PC-3 (cell line): ENCODE results near the gene SLC30A3. TPM values are rescaled to one million over a fixed set of nuclear protein-coding genes. Genes with fewer than 3 reads are reported as not detected.

Experiments used
- ATAC-seq: fragments of 200-7000 bp; cut with Tn5 transposase; 2 replicates; pipeline ENCODE4 v1.9.1; 2020; ENCODE audit warnings: mild to moderate bottlenecking, moderate library complexity
- BruUV-seq: library from RNA; stranded (reverse); fragments of 400-500 nt; replicated peaks from 2 replicates; lab custom pipeline; 2021; lab: Mats Ljungman, UMichigan
- CTCF ChIA-PET: fragments of 300-600 bp; sonication (Branson Sonifier 250); formaldehyde crosslinking; loops from one replicate; lab custom pipeline; 2022; ENCODE audit warnings: antibody characterized with exemption; lab: Charles Lee
- POLR2A ChIA-PET: fragments of 300-600 bp; sonication (Branson Sonifier 250); formaldehyde crosslinking; loops from one replicate; lab custom pipeline; 2022; ENCODE audit warnings: antibody characterized with exemption; ENCODE audit not compliant: unreplicated experiment; lab: Charles Lee
- DNase-seq: peaks from one replicate; pipeline ENCODE4 v3.0.0-alpha.2; 2015
- H2AFZ ChIP-seq: fragments of 300-600 bp; sonication (generic); 2 replicates; pipeline ENCODE4 v1.6.0; 2016; ENCODE audit warnings: antibody characterized with exemption, low read length
- H3F3A ChIP-seq: fragments of 300-600 bp; sonication (generic); one replicate; pipeline ENCODE4 v1.6.0; 2017; ENCODE audit warnings: antibody characterized with exemption, low read length, control low read depth, mild to moderate bottlenecking; ENCODE audit not compliant: unreplicated experiment
- H3K27ac ChIP-seq: fragments of 300-600 bp; sonication (generic); 2 replicates; pipeline ENCODE4 v1.5.1; 2016; ENCODE audit warnings: mild to moderate bottlenecking, low read length
- H3K27me3 ChIP-seq: fragments of 300-600 bp; sonication (generic); 2 replicates; pipeline ENCODE4 v1.6.1; 2016; ENCODE audit warnings: low read length, mixed read lengths
- H3K36me3 ChIP-seq: fragments of 300-600 bp; sonication (generic); 2 replicates; pipeline ENCODE4 v1.6.1; 2016; ENCODE audit warnings: low read depth, mixed run types, low read length, mixed read lengths
- H3K4me1 ChIP-seq: fragments of 300-600 bp; sonication (generic); 2 replicates; pipeline ENCODE4 v1.5.1; 2016; ENCODE audit warnings: low read length; ENCODE audit not compliant: insufficient read depth
- H3K4me2 ChIP-seq: fragments of 300-600 bp; sonication (generic); 2 replicates; pipeline ENCODE4 v1.6.0; 2016; ENCODE audit warnings: low read length
- H3K4me3 ChIP-seq: fragments of 300-600 bp; sonication (generic); 2 replicates; pipeline ENCODE4 v1.5.1; 2016; ENCODE audit warnings: mild to moderate bottlenecking, low read length, mixed read lengths
- H3K79me2 ChIP-seq: fragments of 300-600 bp; sonication (generic); 2 replicates; pipeline ENCODE4 v1.6.1; 2017; ENCODE audit warnings: low read length, mixed read lengths
- H3K9ac ChIP-seq: fragments of 300-600 bp; sonication (generic); 2 replicates; pipeline ENCODE4 v1.6.0; 2016; ENCODE audit warnings: mild to moderate bottlenecking, low read length
- H3K9me2 ChIP-seq: fragments of 300-600 bp; sonication (generic); replicated peaks from 2 replicates; pipeline ENCODE4 v1.6.1; 2016; ENCODE audit warnings: mixed run types, low read length, mixed read lengths
- H3K9me3 ChIP-seq: fragments of 300-600 bp; sonication (generic); 2 replicates; pipeline ENCODE4 v1.6.1; 2016; ENCODE audit warnings: low read length, mixed read lengths
- H4K20me1 ChIP-seq: fragments of 300-600 bp; sonication (generic); 2 replicates; pipeline ENCODE4 v1.6.1; 2016; ENCODE audit warnings: low read length, mixed read lengths
- EZH2 ChIP-seq: fragments of 300-600 bp; sonication (generic); IDR thresholded peaks from one replicate; pipeline ENCODE4 v1.6.1; 2017; ENCODE audit warnings: antibody characterized with exemption, mild to moderate bottlenecking, low read length; ENCODE audit not compliant: unreplicated experiment
- EZH2phosphoT487 ChIP-seq: fragments of 300-600 bp; sonication (generic); IDR thresholded peaks from 2 replicates; pipeline ENCODE4 v1.6.1; 2018; ENCODE audit warnings: mild to moderate bottlenecking, antibody characterized with exemption, low read length, borderline replicate concordance
- intact Hi-C: fragments of 100-400 bp; cut with micrococcal nuclease; formaldehyde crosslinking; loops from 2 replicates; pipeline ENCODE4 v1.9.0; 2023
- total RNA-seq: library from RNA; depleted of rRNA; stranded (reverse); fragments of >200 nt; gene quantifications from 2 replicates; pipeline ENCODE4 v1.2.3, GENCODE V29; 2014
- TF ChIP-seq, protein P1 (sequence below): fragments of 300-600 bp; sonication (generic); conservative IDR thresholded peaks from 2 replicates; pipeline ENCODE4 v1.5.1; 2017; ENCODE audit warnings: antibody characterized with exemption, low read depth, mild to moderate bottlenecking, low read length

Gene SLC30A3
- total RNA-seq, 1 experiment from 2014 or later = 0.36 TPM

- no peaks in the 10 kb centered on the region for H3K79me2 ChIP-seq
- ChIA-PET POLR2A (no interaction called here), CTCF (no interaction called here)
- no peak for TF ChIP-seq EZH2
- TF ChIP-seq, protein P1, sequence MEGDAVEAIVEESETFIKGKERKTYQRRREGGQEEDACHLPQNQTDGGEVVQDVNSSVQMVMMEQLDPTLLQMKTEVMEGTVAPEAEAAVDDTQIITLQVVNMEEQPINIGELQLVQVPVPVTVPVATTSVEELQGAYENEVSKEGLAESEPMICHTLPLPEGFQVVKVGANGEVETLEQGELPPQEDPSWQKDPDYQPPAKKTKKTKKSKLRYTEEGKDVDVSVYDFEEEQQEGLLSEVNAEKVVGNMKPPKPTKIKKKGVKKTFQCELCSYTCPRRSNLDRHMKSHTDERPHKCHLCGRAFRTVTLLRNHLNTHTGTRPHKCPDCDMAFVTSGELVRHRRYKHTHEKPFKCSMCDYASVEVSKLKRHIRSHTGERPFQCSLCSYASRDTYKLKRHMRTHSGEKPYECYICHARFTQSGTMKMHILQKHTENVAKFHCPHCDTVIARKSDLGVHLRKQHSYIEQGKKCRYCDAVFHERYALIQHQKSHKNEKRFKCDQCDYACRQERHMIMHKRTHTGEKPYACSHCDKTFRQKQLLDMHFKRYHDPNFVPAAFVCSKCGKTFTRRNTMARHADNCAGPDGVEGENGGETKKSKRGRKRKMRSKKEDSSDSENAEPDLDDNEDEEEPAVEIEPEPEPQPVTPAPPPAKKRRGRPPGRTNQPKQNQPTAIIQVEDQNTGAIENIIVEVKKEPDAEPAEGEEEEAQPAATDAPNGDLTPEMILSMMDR = no peak
- no peak for TF ChIP-seq EZH2phosphoT487
- no TSS peak for BruUV-seq
- intact Hi-C loops = no loop called here
- H4K20me1 ChIP-seq = no peaks in the 10 kb centered on the region
- no peaks in the 10 kb centered on the region for H3F3A ChIP-seq
- ATAC-seq (no peak), DNase-seq (no peak)
- H3K4me3 ChIP-seq = no peak overlapping the region
- no peaks in the 10 kb centered on the region for H3K27me3 ChIP-seq
- H3K36me3 ChIP-seq = no peaks in the 10 kb centered on the region
- no peaks in the 10 kb centered on the region for H3K9me3 ChIP-seq
- H3K9ac ChIP-seq = no peak overlapping the region
- H3K4me1 ChIP-seq = 0 out of 2 replicates have a peak, but pooled peaks cover 4% of the 10 kb centered on the region
- H3K27ac ChIP-seq = no peak overlapping the region
- H3K9me2 ChIP-seq = no peaks in the 10 kb centered on the region
- no peak overlapping the region for H2AFZ ChIP-seq
- H3K4me2 ChIP-seq = no peak overlapping the region
Observed at GRCh38 chr2:27307287-27307544, 44.4 kb upstream of the SLC30A3 start.

DNA sequence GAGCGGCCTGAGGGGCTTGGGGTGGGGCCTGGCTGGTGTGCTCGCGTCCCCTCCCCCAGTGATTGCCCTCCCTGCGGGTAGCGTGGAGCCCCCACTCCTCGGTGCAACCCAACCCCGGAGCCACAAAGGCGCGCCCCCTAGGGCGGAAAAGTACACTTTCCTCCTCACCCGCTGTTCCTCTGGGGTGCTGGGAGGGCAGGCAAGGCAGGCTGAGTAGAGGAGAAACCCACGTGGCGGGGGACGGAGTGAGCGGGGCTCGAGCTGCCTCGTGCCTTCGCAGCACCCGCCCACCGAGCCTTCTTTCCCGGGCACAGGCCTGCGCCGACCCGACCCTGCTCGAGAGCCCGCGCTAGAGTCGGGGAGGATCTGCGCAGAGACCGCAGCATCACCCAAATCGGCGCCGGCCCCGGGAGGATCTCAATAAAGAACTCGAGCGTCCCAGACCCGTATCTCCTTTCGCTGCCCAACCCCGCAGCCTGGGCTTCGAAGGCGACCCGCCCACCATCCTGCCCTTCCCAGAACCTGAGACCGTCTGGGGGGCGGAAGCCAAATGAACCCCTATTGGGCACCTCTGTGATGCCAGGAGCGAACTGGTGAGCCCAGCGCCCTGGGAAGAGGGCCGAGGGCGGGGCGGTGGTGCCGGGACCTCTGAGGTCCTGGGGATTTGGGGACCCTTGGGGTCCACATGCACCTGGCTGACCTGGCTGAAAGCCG is 43.9 kb upstream of the SLC30A3 start:
- POLR2A ChIA-PET = no interaction called here
- H4K20me1 ChIP-seq = no peaks in the 10 kb centered on the region
- no peaks in the 10 kb centered on the region for H3F3A ChIP-seq
- TF ChIP-seq EZH2 = no peak
- TF ChIP-seq, protein P1 = no peak
- TF ChIP-seq EZH2phosphoT487 = no peak
- H2AFZ ChIP-seq = no peak overlapping the region
- no peak overlapping the region for H3K4me3 ChIP-seq
- H3K79me2 ChIP-seq = no peaks in the 10 kb centered on the region
- H3K9me3 ChIP-seq = no peaks in the 10 kb centered on the region
- no peak overlapping the region for H3K27ac ChIP-seq
- H3K4me1 ChIP-seq = 0 out of 2 replicates have a peak, but pooled peaks cover 4% of the 10 kb centered on the region
- BruUV-seq = no TSS peak
- H3K9ac ChIP-seq = no peak overlapping the region
- no peak overlapping the region for H3K4me2 ChIP-seq
- no peaks in the 10 kb centered on the region for H3K9me2 ChIP-seq
- CTCF ChIA-PET = no interaction called here
- H3K27me3 ChIP-seq = no peaks in the 10 kb centered on the region
- DNase-seq = no peak
- H3K36me3 ChIP-seq = no peaks in the 10 kb centered on the region
- ATAC-seq = no peak
- intact Hi-C loops = no loop called here

DNA sequence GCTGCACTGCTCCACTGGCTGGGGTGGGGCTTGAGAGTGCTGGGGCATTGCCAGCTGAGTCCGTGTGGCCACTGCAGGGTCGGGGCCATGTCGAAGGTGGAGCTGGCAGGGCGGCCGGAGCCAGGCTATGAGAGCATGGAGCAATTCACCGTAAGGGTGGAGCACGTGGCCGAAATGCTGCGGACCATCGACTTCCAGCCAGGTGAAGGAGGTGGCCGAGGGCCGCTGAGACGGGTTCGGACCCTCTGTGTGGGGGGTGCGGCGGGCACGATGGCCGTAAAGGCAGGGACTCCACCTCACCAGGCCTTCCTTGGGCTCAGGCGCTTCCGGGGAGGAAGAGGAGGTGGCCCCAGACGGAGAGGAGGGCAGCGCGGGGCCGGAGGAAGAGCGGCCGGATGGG is 43.3 kb upstream of the SLC30A3 start:
- Histone ChIP-seq H3K27me3 (no peaks in the 10 kb centered on the region), H3K27ac (no peak overlapping the region), H3K9me2 (no peaks in the 10 kb centered on the region), H3F3A (no peaks in the 10 kb centered on the region), H3K9me3 (no peaks in the 10 kb centered on the region), H3K36me3 (no peaks in the 10 kb centered on the region), H3K79me2 (no peaks in the 10 kb centered on the region), H3K9ac (no peak overlapping the region), H2AFZ (no peak overlapping the region), H3K4me1 (0 out of 2 replicates have a peak, but pooled peaks cover 4% of the 10 kb centered on the region), H3K4me3 (no peak overlapping the region), H3K4me2 (no peak overlapping the region), H4K20me1 (no peaks in the 10 kb centered on the region)
- BruUV-seq = no TSS peak
- CTCF ChIA-PET = no interaction called here
- no peak for TF ChIP-seq EZH2
- TF ChIP-seq, protein P1 = no peak
- no peak for DNase-seq
- intact Hi-C loops = no loop called here
- no peak for ATAC-seq
- POLR2A ChIA-PET = no interaction called here
